GM12874 (cell line): ENCODE measurements around the gene DLEC1.
A peak's percentile ranks its signal among the peaks of the same experiment; 100 is the strongest.

Source experiments
- TF ChIP-seq, protein P1 (sequence below): IDR thresholded peaks from 2 replicates; pipeline ENCODE4 v1.5.1; 2011; ENCODE audit warnings: low read depth, mild to moderate bottlenecking, control low read depth, low read length, moderate library complexity; ENCODE audit not compliant: insufficient read depth

The DLEC1 gene

GRCh38 chr3:38117748-38118420 lies 78.9 kb downstream of the DLEC1 start:
- TF ChIP-seq, protein P1, sequence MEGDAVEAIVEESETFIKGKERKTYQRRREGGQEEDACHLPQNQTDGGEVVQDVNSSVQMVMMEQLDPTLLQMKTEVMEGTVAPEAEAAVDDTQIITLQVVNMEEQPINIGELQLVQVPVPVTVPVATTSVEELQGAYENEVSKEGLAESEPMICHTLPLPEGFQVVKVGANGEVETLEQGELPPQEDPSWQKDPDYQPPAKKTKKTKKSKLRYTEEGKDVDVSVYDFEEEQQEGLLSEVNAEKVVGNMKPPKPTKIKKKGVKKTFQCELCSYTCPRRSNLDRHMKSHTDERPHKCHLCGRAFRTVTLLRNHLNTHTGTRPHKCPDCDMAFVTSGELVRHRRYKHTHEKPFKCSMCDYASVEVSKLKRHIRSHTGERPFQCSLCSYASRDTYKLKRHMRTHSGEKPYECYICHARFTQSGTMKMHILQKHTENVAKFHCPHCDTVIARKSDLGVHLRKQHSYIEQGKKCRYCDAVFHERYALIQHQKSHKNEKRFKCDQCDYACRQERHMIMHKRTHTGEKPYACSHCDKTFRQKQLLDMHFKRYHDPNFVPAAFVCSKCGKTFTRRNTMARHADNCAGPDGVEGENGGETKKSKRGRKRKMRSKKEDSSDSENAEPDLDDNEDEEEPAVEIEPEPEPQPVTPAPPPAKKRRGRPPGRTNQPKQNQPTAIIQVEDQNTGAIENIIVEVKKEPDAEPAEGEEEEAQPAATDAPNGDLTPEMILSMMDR: peak; percentile 97

GRCh38 chr3:38118421-38119247 lies 79.6 kb downstream of the DLEC1 start:
- TF ChIP-seq, protein P1: no peak

DNA sequence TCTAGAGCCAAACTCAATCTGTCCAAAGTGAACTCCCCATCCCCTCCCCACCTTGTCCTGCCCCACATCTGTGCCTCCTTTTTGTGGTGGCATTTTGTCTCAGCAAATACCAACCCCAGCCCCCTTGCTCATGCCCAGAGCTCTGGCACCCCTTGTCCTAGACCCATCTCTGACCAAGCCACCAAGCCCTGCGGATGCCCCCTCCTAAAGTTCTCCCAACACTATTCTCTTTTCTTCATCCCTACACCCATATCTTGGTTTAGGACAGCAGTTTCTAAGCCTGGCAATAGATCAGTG lies 80.2 kb downstream of the DLEC1 start:
- TF ChIP-seq, protein P1: no peak

DNA sequence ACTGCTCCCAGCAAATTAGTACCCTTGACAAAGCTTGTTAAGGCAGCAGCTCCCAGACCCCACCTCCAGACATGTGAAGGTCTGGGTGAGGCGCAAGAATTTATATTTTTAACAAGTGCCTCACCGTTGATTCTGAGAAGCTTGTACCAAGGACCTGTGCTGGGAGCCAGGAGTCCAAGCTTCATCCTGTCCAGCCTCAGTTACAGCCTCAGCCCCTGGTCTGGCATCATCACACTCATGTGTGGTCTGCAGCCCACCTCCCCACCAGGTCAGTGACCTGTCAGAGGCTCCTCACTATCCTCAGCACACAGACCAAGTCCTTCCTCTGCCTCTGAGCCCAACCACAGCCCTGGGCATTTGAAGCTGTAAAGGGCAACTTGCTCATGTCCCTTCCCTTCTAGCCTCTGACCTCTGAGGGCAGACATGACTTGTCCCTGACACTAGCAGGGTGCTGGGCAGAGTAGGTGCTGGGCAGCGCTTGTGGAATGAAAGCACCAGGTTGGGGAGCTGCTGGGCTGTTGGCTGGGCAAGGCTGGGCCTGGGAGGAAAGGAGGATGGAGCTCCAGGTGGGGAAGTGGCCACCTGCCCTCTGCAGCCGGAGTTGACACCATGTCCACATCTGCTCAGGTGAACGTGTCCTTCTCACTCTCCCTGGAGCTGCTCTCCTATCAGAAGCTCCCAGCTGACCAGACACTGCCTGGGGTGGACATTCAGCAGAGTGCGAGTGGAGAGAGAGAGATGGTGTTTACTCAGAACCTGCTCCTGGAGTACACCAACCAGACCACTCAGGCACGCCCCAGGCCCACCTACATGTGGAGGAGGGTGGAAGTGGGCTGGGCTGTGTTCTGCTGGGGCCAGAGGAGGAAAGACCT lies 81.0 kb downstream of the DLEC1 start:
- TF ChIP-seq, protein P1: no peak

DNA sequence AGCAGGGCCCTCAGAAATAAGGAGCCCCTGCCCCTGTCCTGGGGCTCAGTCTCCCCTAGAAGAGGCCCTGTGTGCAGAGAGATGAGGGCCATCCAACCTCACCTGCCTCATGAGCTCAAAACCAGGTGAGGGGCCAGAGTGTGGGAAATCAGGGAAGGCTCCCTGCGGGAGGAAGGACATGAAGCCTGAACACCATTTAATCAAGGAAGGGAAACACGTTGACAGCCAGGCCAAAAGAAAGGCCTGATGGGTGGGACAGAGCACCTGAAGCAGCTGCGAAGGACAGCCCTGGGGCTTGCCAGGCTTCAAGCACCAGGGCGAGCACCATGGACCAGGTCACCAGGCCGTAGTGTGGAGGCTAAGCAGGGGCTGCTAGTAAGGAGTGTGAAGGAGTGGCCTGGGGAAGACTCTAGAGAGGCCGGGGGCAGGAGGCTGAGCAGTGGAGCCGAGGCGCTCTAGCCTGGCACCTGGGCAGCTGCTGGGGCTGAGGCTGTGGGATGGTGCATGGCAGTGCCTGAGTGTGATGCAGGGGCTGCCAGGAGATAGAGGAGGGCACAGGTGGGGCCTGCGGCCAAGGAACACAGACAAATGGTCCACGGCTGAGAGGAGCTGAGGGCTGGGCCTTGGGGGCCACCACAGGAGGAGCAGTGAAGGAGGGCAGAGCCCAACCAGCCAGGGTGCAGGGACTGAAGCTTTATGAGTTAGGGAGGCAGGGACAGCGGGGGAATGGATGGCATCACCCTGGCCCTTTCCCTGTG lies 81.9 kb downstream of the DLEC1 start:
- TF ChIP-seq, protein P1: no peak

DNA sequence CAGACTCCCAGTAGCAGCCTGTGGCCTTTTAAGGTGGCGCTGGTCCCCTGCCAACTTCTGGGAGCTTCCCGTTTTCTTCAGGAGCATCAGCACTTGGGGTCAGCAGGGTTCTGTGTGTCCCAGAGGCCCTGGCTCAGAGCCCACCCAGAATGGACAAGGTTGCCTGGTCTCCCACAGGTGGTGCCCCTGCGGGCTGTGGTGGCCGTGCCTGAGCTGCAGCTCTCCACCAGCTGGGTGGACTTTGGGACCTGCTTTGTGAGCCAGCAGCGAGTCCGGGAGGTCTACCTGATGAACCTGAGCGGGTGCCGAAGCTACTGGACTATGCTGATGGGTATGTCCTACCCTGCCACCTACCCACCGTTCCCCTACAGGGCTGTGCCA lies 82.4 kb downstream of the DLEC1 start:
- TF ChIP-seq, protein P1: no peak
